ENCODE data around the gene LMTK2.

The LMTK2 gene

DNA sequence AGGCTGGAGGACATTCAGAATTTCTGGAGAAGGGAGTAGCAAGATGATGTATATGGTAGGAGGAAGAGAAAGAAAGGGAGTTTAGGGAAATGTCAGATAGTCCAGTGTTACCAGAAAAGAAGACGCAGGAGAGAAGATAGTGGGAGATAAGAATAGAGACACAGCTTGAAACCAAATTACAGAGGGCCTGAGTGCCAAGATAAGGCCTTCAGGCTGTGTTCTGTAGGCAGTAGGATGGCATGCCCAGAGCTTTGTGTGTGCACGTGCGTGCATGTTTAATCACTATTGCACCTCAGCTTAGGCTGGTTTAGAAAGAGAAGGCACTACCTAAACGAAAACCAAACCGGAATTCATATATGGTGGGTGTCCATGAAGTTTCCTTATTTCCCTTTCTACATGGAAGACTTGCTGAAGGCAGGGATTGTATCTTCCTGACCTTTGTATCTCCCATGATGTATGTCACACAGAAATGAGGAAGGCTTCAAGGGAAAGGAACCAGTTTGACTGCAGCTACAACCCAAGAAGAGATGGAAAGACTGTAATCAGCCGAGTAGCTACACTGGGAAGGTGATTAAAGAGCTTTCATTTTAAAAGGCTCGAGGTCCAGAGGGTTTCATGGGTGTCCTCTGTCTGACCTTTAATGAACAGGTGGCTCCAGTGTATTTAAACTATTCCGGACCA, 68.7 kb downstream of the LMTK2 start:
- TF ChIP-seq, protein P1, sequence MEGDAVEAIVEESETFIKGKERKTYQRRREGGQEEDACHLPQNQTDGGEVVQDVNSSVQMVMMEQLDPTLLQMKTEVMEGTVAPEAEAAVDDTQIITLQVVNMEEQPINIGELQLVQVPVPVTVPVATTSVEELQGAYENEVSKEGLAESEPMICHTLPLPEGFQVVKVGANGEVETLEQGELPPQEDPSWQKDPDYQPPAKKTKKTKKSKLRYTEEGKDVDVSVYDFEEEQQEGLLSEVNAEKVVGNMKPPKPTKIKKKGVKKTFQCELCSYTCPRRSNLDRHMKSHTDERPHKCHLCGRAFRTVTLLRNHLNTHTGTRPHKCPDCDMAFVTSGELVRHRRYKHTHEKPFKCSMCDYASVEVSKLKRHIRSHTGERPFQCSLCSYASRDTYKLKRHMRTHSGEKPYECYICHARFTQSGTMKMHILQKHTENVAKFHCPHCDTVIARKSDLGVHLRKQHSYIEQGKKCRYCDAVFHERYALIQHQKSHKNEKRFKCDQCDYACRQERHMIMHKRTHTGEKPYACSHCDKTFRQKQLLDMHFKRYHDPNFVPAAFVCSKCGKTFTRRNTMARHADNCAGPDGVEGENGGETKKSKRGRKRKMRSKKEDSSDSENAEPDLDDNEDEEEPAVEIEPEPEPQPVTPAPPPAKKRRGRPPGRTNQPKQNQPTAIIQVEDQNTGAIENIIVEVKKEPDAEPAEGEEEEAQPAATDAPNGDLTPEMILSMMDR (IDR thresholded peaks at IDR 0.05; ENCODE audit: poor library complexity, severe bottlenecking) = no peak
- Histone ChIP-seq H3K4me1 (ENCODE audit: insufficient read depth, poor library complexity, severe bottlenecking) (peaks cover 9% of the 10 kb centered on the region), H3K27me3 (ENCODE audit: insufficient read depth, poor library complexity, severe bottlenecking) (no peaks in the 10 kb centered on the region), H3K9me3 (ENCODE audit: severe bottlenecking) (no peaks in the 10 kb centered on the region), H3K4me3 (ENCODE audit: severe bottlenecking) (no peak overlapping the region), H3K36me3 (ENCODE audit: low read depth) (peaks cover 23% of the 10 kb centered on the region), H3K27ac (ENCODE audit: poor library complexity, severe bottlenecking) (no peak overlapping the region)
- ATAC-seq (ENCODE audit: low read depth) (no peak), DNase-seq (ENCODE audit: low spot score) (no peak)

DNA sequence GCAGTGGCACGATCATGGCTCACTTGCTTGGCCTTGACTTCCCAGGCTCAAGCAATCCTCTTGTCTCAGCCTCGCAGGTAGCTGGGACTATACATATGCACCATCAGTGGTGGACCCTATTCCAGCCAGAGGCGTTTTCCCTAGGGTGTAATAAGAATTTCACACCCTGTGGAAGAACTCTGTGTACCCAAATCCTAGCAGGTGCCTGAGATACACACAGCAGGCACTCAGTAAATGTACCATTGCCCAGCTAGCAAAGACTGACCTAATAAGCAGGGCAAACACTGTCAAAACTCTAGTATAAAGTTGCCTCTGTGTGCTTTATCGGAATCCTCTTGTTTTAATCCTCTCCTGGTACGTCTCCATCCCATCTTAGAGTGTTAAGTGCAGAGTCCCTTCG, 70.9 kb downstream of the LMTK2 start:
- Histone ChIP-seq H3K36me3 (ENCODE audit: low read depth) (peaks cover 20% of the 10 kb centered on the region), H3K27ac (ENCODE audit: poor library complexity, severe bottlenecking) (no peak overlapping the region), H3K4me3 (ENCODE audit: severe bottlenecking) (no peak overlapping the region), H3K27me3 (ENCODE audit: insufficient read depth, poor library complexity, severe bottlenecking) (no peaks in the 10 kb centered on the region), H3K9me3 (ENCODE audit: severe bottlenecking) (no peaks in the 10 kb centered on the region), H3K4me1 (ENCODE audit: insufficient read depth, poor library complexity, severe bottlenecking) (peaks cover 9% of the 10 kb centered on the region)
- ATAC-seq (ENCODE audit: low read depth) (no peak), DNase-seq (ENCODE audit: low spot score) (no peak)
- TF ChIP-seq, protein P1 (IDR thresholded peaks at IDR 0.05; ENCODE audit: poor library complexity, severe bottlenecking) = no peak

DNA sequence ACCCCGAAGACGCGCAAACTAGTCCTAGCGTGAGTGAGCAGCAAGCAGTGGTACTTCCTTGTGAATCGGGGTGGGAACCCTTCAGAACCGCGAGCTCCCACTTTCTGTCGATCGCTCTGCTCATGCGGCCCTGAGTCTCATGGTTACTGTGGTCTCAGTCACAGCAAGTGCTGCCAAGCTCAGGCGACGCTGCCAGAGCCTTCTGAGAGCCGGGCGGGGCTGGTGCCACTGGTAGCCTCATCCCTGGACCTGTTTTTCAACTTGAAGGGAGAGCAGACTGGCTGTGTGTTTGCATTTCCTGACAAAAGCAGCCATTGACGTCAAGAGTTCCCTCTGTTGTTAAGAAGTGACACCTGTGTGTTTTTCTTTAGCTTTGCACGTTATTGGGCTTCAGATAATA, 71.7 kb downstream of the LMTK2 start:
- Histone ChIP-seq H3K27me3 (ENCODE audit: insufficient read depth, poor library complexity, severe bottlenecking) (no peaks in the 10 kb centered on the region), H3K4me3 (ENCODE audit: severe bottlenecking) (no peak overlapping the region), H3K4me1 (ENCODE audit: insufficient read depth, poor library complexity, severe bottlenecking) (peaks cover 9% of the 10 kb centered on the region), H3K27ac (ENCODE audit: poor library complexity, severe bottlenecking) (no peak overlapping the region), H3K9me3 (ENCODE audit: severe bottlenecking) (no peaks in the 10 kb centered on the region), H3K36me3 (ENCODE audit: low read depth) (peaks cover 15% of the 10 kb centered on the region)
- ATAC-seq (ENCODE audit: low read depth) (no peak), DNase-seq (ENCODE audit: low spot score) (no peak)
- TF ChIP-seq, protein P1 (IDR thresholded peaks at IDR 0.05; ENCODE audit: poor library complexity, severe bottlenecking) = no peak

DNA sequence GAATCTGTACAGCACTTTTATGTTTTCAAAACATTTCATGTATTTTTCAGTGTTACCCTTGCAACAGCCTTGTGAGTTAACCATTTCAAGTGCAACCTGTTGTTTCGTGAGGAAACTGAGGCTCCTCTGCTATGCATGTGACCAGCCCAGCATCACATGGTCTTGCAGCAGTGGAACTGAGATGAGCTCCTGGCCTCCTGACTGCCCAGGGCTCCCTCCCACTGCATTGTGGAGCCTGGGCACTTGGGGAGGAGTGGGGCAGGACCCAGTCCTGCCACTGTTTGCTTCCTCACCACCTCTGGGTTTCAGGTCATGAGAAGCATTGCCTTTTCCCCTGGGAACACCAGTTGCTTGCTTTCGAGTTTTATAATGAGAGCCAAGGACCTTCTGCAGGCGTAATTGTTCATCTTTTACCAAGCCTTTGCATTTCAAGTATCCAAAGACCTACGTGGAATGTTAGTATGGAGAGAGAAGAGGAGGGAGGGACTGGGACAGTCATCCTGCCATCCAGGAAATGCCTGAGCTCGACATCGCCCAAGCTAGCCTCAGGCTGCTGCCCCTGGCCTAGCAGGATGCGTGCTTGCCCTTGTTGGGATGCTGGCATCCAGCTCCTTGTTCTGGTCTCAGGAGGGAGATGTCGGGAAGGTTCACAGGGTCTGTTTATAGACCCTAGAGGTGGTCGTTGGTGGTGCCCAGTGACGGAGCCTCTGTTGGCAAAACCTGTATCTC, 72.3 kb downstream of the LMTK2 start:
- Histone ChIP-seq H3K36me3 (ENCODE audit: low read depth) (peaks cover 11% of the 10 kb centered on the region), H3K9me3 (ENCODE audit: severe bottlenecking) (no peaks in the 10 kb centered on the region), H3K27me3 (ENCODE audit: insufficient read depth, poor library complexity, severe bottlenecking) (no peaks in the 10 kb centered on the region), H3K4me3 (ENCODE audit: severe bottlenecking) (no peak overlapping the region), H3K4me1 (ENCODE audit: insufficient read depth, poor library complexity, severe bottlenecking) (peaks cover 9% of the 10 kb centered on the region), H3K27ac (ENCODE audit: poor library complexity, severe bottlenecking) (no peak overlapping the region)
- ATAC-seq (ENCODE audit: low read depth) = peak; percentile 80; the same call in 2 of the 3 replicates
- no peak for DNase-seq (ENCODE audit: low spot score)
- TF ChIP-seq, protein P1 (IDR thresholded peaks at IDR 0.05; ENCODE audit: poor library complexity, severe bottlenecking) = no peak

DNA sequence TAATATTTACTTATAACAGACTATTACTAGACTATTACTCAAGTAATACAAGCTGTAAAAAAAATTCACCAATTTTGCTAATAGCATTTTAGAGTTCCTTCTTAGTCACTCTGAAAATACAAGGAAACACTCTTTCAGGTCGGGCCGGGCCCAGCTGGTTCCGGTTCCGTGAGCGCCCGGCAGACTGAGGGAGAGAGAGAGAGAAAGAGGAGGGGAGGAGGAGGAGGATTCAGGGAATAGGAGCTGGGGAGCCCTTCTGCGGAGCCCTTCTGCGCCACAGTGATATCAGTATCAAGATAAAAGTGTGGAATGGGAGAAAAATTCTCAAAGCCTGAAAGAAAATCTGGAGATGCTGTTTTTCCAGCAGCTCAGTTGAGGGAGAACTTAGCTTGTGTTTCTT, 74.1 kb downstream of the LMTK2 start:
- H3K9me3 ChIP-seq (ENCODE audit: severe bottlenecking) = no peaks in the 10 kb centered on the region
- H3K4me1 ChIP-seq (ENCODE audit: insufficient read depth, poor library complexity, severe bottlenecking) = peaks cover 9% of the 10 kb centered on the region
- no peak for DNase-seq (ENCODE audit: low spot score)
- H3K27me3 ChIP-seq (ENCODE audit: insufficient read depth, poor library complexity, severe bottlenecking) = no peaks in the 10 kb centered on the region
- peaks cover 6% of the 10 kb centered on the region for H3K36me3 ChIP-seq (ENCODE audit: low read depth)
- TF ChIP-seq, protein P1 (IDR thresholded peaks at IDR 0.05; ENCODE audit: poor library complexity, severe bottlenecking) = no peak
- H3K4me3 ChIP-seq (ENCODE audit: severe bottlenecking) = no peak overlapping the region
- ATAC-seq (ENCODE audit: low read depth) = no peak
- no peak overlapping the region for H3K27ac ChIP-seq (ENCODE audit: poor library complexity, severe bottlenecking)

Data from RWPE2 (cell line).